ENCODE measurements around the gene KANSL1L. TPM values are rescaled to one million over a fixed set of nuclear protein-coding genes. Genes with fewer than 3 reads are reported as not detected.

Gene KANSL1L
- total and polyA plus RNA-seq, 7 donors, result 1.8 to 21.5 (median 14.9) TPM

DNA sequence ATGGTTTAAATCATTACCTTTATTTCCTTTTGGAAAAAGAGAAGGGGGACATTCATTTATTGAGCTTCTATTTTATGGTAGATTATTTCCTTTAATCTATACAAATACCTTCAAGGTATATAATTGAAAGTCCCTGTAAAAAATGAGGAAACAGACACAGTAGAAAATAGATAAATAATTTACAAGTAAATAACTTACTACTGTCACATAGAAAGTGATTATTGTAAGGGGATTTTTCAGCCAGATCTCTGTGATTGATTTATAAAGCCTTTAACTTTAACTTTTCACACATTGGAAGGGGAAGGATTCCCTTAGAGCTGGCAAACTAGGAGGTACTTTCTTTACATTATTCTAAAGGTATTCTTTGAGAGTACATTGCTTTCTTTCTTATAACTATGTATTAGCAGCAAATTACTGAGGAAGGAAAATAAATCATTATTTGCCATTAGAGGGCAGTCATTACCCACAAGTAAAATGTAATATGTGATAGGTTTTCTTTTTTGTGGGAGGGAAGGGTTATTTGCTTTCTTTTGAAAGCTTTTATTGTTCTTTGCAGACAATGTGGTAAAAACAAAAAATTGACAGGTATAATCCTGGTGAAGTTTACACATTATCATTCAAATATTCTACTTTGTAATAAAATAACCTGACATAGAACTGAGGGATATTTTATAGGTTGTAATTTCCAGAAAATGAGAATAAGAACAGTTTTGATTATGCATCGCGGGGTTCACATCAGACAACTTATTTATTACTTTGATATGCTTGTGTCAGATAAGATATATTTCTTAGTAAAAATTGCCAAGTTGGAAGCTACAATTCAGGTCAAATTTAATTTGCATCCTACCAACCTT is 193.6 kb downstream of the KANSL1L start:
- no peak for DNase-seq
- Histone ChIP-seq H3K9me3 (no peaks in the 10 kb centered on the region), H3K4me3 (no peak overlapping the region), H3K4me1 (no peaks in the 10 kb centered on the region), H3K27me3 (ENCODE audit: insufficient read depth in 3 of 3, low read length in 2 of 3) (no peaks in the 10 kb centered on the region), H3K27ac (no peak overlapping the region), H3K36me3 (ENCODE audit: insufficient read depth in 1 of 2, low read depth in 1 of 2) (no peaks in the 10 kb centered on the region)
- 97 to 98% (median 98%) methylated on average over 2 of the region's 2 CpGs for WGBS, 3 donors
- peak in 2 of 4 donors; percentile 44 to 76 for ATAC-seq
- TF ChIP-seq, protein P1, sequence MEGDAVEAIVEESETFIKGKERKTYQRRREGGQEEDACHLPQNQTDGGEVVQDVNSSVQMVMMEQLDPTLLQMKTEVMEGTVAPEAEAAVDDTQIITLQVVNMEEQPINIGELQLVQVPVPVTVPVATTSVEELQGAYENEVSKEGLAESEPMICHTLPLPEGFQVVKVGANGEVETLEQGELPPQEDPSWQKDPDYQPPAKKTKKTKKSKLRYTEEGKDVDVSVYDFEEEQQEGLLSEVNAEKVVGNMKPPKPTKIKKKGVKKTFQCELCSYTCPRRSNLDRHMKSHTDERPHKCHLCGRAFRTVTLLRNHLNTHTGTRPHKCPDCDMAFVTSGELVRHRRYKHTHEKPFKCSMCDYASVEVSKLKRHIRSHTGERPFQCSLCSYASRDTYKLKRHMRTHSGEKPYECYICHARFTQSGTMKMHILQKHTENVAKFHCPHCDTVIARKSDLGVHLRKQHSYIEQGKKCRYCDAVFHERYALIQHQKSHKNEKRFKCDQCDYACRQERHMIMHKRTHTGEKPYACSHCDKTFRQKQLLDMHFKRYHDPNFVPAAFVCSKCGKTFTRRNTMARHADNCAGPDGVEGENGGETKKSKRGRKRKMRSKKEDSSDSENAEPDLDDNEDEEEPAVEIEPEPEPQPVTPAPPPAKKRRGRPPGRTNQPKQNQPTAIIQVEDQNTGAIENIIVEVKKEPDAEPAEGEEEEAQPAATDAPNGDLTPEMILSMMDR (IDR thresholded peaks at IDR 0.05), result peak; percentile 69
- intact Hi-C loops (cut with DNase I), result loop anchor here in 1 of 2 donors (1.0 kb wide), 1 partner anchor 219 kb away; no protein-coding TSS in a partner anchor

- no peak for DNase-seq
- Histone ChIP-seq H3K27ac (no peak overlapping the region), H3K36me3 (ENCODE audit: insufficient read depth in 1 of 2, low read depth in 1 of 2) (no peaks in the 10 kb centered on the region), H3K4me1 (no peaks in the 10 kb centered on the region), H3K9me3 (no peaks in the 10 kb centered on the region), H3K4me3 (no peak overlapping the region), H3K27me3 (ENCODE audit: insufficient read depth in 3 of 3, low read length in 2 of 3) (no peaks in the 10 kb centered on the region)
- TF ChIP-seq, protein P1 (IDR thresholded peaks at IDR 0.05), result no peak
- ATAC-seq, result no peak
- intact Hi-C loops (cut with DNase I), result loop anchor here in 1 of 2 donors (1.0 kb wide), 1 partner anchor 219 kb away; no protein-coding TSS in a partner anchor
- 83 to 88% (median 86%) methylated on average over 9 of the region's 9 CpGs for WGBS, 3 donors
These were observed 194.4 kb downstream of the KANSL1L start for GRCh38 chr2:209976698-209977385.

DNA sequence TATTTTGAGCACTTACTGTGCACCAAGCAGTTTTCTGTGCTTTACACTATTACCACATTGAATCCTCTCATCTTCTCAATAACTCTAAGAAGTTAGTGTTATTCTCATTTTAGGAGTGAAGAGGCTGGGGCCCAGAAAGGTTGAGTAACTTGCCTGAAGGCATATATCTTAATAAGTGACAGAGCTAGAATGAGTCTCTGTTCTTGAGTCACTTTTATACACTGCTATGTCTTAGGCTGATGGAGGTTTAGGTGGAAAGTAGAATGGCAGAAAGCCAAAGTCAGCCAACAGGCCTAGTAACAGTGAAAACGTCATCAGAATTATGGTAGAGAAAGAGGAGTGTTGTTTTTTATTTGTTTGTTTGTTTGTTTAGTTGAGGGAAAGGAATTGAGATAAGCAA is 196.6 kb downstream of the KANSL1L start:
- no peak for ATAC-seq

GRCh38 chr2:209973328-209973727 is 197.9 kb downstream of the KANSL1L start:
- no peaks in the 10 kb centered on the region for H3K9me3 ChIP-seq
- WGBS, 3 donors, result 4 to 19% (median 11%) methylated on average over 1 of the region's 1 CpG
- TF ChIP-seq, protein P1 (IDR thresholded peaks at IDR 0.05), result no peak
- DNase-seq (no peak), ATAC-seq (no peak)
- H3K4me1 ChIP-seq, result no peaks in the 10 kb centered on the region
- H3K36me3 ChIP-seq (ENCODE audit: insufficient read depth in 1 of 2, low read depth in 1 of 2), result no peaks in the 10 kb centered on the region
- intact Hi-C loops (cut with DNase I), result no loop called here
- no peak overlapping the region for H3K27ac ChIP-seq
- H3K4me3 ChIP-seq, result no peak overlapping the region
- no peaks in the 10 kb centered on the region for H3K27me3 ChIP-seq (ENCODE audit: insufficient read depth in 3 of 3, low read length in 2 of 3)

More for the DNA sequence above, 196.6 kb downstream of the KANSL1L start:
- intact Hi-C loops (cut with DNase I), result loop anchor here in 1 of 2 donors (2.0 kb wide), 1 partner anchor 224 kb away; no protein-coding TSS in a partner anchor
- no peak overlapping the region for H3K27ac ChIP-seq
- no peaks in the 10 kb centered on the region for H3K9me3 ChIP-seq
- H3K4me3 ChIP-seq, result no peak overlapping the region
- 51 to 64% (median 56%) methylated on average over 1 of the region's 1 CpG for WGBS, 3 donors
- no peaks in the 10 kb centered on the region for H3K4me1 ChIP-seq
- DNase-seq, result no peak
- H3K27me3 ChIP-seq (ENCODE audit: insufficient read depth in 3 of 3, low read length in 2 of 3), result no peaks in the 10 kb centered on the region
- no peaks in the 10 kb centered on the region for H3K36me3 ChIP-seq (ENCODE audit: insufficient read depth in 1 of 2, low read depth in 1 of 2)
- TF ChIP-seq, protein P1 (IDR thresholded peaks at IDR 0.05), result no peak

Other genes with a start within 250 kb of the KANSL1L start
- 10 to 100 TPM; 12.4 to 23.3 (median 16.5) TPM for gene RPE, start 168.8 kb downstream of the KANSL1L start, total RNA-seq
- gene RPE, start 168.8 kb downstream of the KANSL1L start, polyA plus RNA-seq, result 10 to 100 TPM in 2 of 3 donors, 1 to 10 TPM in 1; 6.9 to 16.6 (median 14.2) TPM
- 10 to 100 TPM in 1 of 4 donors, 1 to 10 TPM in 3; 6.6 to 14.7 (median 8.5) TPM for gene ACADL, start 54.0 kb upstream of the KANSL1L start, total RNA-seq
- 1 to 10 TPM; 1.1 to 6.8 (median 6.7) TPM for gene ACADL, start 54.0 kb upstream of the KANSL1L start, polyA plus RNA-seq
- 1,000 to 10,000 TPM; 2,801 to 9,971 (median 3,746) TPM for gene MYL1, start 143.8 kb upstream of the KANSL1L start, total RNA-seq
- gene MYL1, start 143.8 kb upstream of the KANSL1L start, polyA plus RNA-seq, result 1,000 to 10,000 TPM; 2,439 to 6,609 (median 5,589) TPM